ENCODE measurements around the gene NLN.

Gene NLN

DNA sequence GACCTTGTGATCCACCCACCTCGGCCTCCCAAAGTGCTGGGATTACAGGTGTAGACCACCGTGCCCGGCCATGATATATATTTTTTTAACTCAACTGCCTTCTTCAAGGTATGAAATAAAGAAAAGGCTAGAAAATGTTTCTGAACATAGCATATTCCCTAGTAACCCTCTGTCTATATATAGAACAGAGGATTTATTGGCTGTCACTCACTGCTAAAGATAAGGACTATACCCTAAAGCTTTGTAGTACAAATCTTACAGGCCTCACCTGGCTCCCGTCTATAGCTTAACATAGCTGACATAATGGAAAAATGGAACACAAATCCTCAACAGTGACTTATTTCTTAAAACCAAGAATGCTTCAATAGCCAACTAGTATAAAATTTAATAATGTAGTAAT is 14.3 kb upstream of the NLN start:
- Histone ChIP-seq H2BK12ac (ENCODE audit: low read length) (no peak overlapping the region), H3K27me3 (ENCODE audit: insufficient read depth, low read length) (no peaks in the 10 kb centered on the region), H3K9ac (ENCODE audit: low read length) (no peak overlapping the region), H3K79me2 (ENCODE audit: control insufficient read depth, insufficient read depth, low read length, poor library complexity) (no peaks in the 10 kb centered on the region), H2BK120ac (ENCODE audit: insufficient read depth, low read length, poor library complexity) (no peak overlapping the region), H2AK5ac (ENCODE audit: low read length) (no peak overlapping the region), H3K4ac (ENCODE audit: low read depth, low read length) (no peak overlapping the region), H3K79me1 (ENCODE audit: low read length) (no peaks in the 10 kb centered on the region), H4K12ac (ENCODE audit: low read depth, low read length) (no peak overlapping the region), H3K23ac (ENCODE audit: low read length) (no peak overlapping the region), H3K27ac (ENCODE audit: low read depth, low read length) (no peak overlapping the region), H4K91ac (ENCODE audit: low read depth, low read length) (no peak overlapping the region), H3K4me2 (ENCODE audit: low read length) (no peak overlapping the region), H2AFZ (ENCODE audit: insufficient read depth, low read length, poor library complexity) (no peak overlapping the region), H3K36me3 (ENCODE audit: control insufficient read depth in 1 of 2, insufficient read depth in 2 of 2, low read length in 2 of 2) (peaks cover 8 to 10% of the 10 kb centered on the region in 2 experiments), H3K18ac (ENCODE audit: low read length) (no peak overlapping the region), H2BK5ac (ENCODE audit: low read depth, low read length, poor library complexity) (no peak overlapping the region), H3K9me3 (ENCODE audit: insufficient read depth, low read depth, low read length) (no peaks in the 10 kb centered on the region), H4K8ac (ENCODE audit: low read depth, low read length) (no peak overlapping the region), H3K4me1 (ENCODE audit: control insufficient read depth in 1 of 2, insufficient read depth in 2 of 2, low read length in 2 of 2) (no peaks in the 10 kb centered on the region), H3K4me3 (ENCODE audit: low read depth, low read length) (no peak overlapping the region), H3K14ac (ENCODE audit: low read length) (no peak overlapping the region)
- no peak for DNase-seq
- no CpG with 5 or more reads among the region's 4 CpGs for WGBS (ENCODE audit: extremely low coverage, insufficient coverage, insufficient read length)

DNA sequence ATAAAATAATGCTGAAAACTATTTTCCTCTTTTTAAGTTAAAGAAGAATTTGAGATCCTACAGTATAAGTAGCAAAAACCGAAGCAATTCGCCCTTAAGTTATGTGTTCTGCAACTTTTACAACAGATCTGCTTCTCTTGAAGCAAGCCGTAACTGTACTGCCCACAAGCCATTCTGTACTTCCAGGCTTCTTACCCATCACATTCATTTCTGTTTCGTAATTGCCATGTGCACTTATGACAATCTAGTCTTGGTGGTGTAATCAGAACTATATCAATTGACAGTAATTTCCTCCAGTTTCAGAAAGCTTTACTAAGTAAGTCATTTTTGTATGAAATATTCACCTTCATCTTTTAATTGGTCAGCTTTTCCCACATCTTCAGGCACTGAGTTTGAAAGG is 13.9 kb upstream of the NLN start:
- Histone ChIP-seq H3K23ac (ENCODE audit: low read length) (no peak overlapping the region), H3K9me3 (ENCODE audit: insufficient read depth, low read depth, low read length) (no peaks in the 10 kb centered on the region), H3K18ac (ENCODE audit: low read length) (no peak overlapping the region), H2BK5ac (ENCODE audit: low read depth, low read length, poor library complexity) (no peak overlapping the region), H3K4me1 (ENCODE audit: control insufficient read depth in 1 of 2, insufficient read depth in 2 of 2, low read length in 2 of 2) (no peaks in the 10 kb centered on the region), H3K9ac (ENCODE audit: low read length) (no peak overlapping the region), H4K91ac (ENCODE audit: low read depth, low read length) (no peak overlapping the region), H3K4ac (ENCODE audit: low read depth, low read length) (no peak overlapping the region), H2BK12ac (ENCODE audit: low read length) (no peak overlapping the region), H3K27me3 (ENCODE audit: insufficient read depth, low read length) (no peaks in the 10 kb centered on the region), H3K79me2 (ENCODE audit: control insufficient read depth, insufficient read depth, low read length, poor library complexity) (no peaks in the 10 kb centered on the region), H4K12ac (ENCODE audit: low read depth, low read length) (no peak overlapping the region), H3K14ac (ENCODE audit: low read length) (no peak overlapping the region), H3K36me3 (ENCODE audit: control insufficient read depth in 1 of 2, insufficient read depth in 2 of 2, low read length in 2 of 2) (peaks cover 8 to 10% of the 10 kb centered on the region in 2 experiments), H3K4me3 (ENCODE audit: low read depth, low read length) (no peak overlapping the region), H2AK5ac (ENCODE audit: low read length) (no peak overlapping the region), H2AFZ (ENCODE audit: insufficient read depth, low read length, poor library complexity) (no peak overlapping the region), H3K27ac (ENCODE audit: low read depth, low read length) (no peak overlapping the region), H2BK120ac (ENCODE audit: insufficient read depth, low read length, poor library complexity) (no peak overlapping the region), H3K4me2 (ENCODE audit: low read length) (no peak overlapping the region), H3K79me1 (ENCODE audit: low read length) (no peaks in the 10 kb centered on the region), H4K8ac (ENCODE audit: low read depth, low read length) (no peak overlapping the region)
- DNase-seq: no peak
- WGBS (ENCODE audit: extremely low coverage, insufficient coverage, insufficient read length): no CpG with 5 or more reads among the region's 4 CpGs

- H2BK5ac ChIP-seq (ENCODE audit: low read depth, low read length, poor library complexity): no peak overlapping the region
- DNase-seq: no peak
- H2BK12ac ChIP-seq (ENCODE audit: low read length): no peak overlapping the region
- H3K9me3 ChIP-seq (ENCODE audit: insufficient read depth, low read depth, low read length): no peaks in the 10 kb centered on the region
- H3K18ac ChIP-seq (ENCODE audit: low read length): no peak overlapping the region
- H3K4me3 ChIP-seq (ENCODE audit: low read depth, low read length): no peak overlapping the region
- no peak overlapping the region for H4K12ac ChIP-seq (ENCODE audit: low read depth, low read length)
- H2AK5ac ChIP-seq (ENCODE audit: low read length): no peak overlapping the region
- no peak overlapping the region for H3K4ac ChIP-seq (ENCODE audit: low read depth, low read length)
- H4K91ac ChIP-seq (ENCODE audit: low read depth, low read length): no peak overlapping the region
- peaks cover 9% of the 10 kb centered on the region for H3K79me1 ChIP-seq (ENCODE audit: low read length)
- H3K27me3 ChIP-seq (ENCODE audit: insufficient read depth, low read length): no peaks in the 10 kb centered on the region
- no peak overlapping the region for H3K14ac ChIP-seq (ENCODE audit: low read length)
- no peak overlapping the region for H3K4me2 ChIP-seq (ENCODE audit: low read length)
- H3K23ac ChIP-seq (ENCODE audit: low read length): no peak overlapping the region
- no peak overlapping the region for H3K27ac ChIP-seq (ENCODE audit: low read depth, low read length)
- H2AFZ ChIP-seq (ENCODE audit: insufficient read depth, low read length, poor library complexity): no peak overlapping the region
- no peak overlapping the region for H3K9ac ChIP-seq (ENCODE audit: low read length)
- H3K36me3 ChIP-seq (ENCODE audit: control insufficient read depth in 1 of 2, insufficient read depth in 2 of 2, low read length in 2 of 2): peaks cover 0 to 6% of the 10 kb centered on the region in 2 experiments
- H3K4me1 ChIP-seq (ENCODE audit: control insufficient read depth in 1 of 2, insufficient read depth in 2 of 2, low read length in 2 of 2): no peaks in the 10 kb centered on the region
- H4K8ac ChIP-seq (ENCODE audit: low read depth, low read length): no peak overlapping the region
- H2BK120ac ChIP-seq (ENCODE audit: insufficient read depth, low read length, poor library complexity): no peak overlapping the region
- H3K79me2 ChIP-seq (ENCODE audit: control insufficient read depth, insufficient read depth, low read length, poor library complexity): peaks cover 11% of the 10 kb centered on the region
Measured at GRCh38 chr5:65718576-65719310, 3.3 kb upstream of the NLN start.

DNA sequence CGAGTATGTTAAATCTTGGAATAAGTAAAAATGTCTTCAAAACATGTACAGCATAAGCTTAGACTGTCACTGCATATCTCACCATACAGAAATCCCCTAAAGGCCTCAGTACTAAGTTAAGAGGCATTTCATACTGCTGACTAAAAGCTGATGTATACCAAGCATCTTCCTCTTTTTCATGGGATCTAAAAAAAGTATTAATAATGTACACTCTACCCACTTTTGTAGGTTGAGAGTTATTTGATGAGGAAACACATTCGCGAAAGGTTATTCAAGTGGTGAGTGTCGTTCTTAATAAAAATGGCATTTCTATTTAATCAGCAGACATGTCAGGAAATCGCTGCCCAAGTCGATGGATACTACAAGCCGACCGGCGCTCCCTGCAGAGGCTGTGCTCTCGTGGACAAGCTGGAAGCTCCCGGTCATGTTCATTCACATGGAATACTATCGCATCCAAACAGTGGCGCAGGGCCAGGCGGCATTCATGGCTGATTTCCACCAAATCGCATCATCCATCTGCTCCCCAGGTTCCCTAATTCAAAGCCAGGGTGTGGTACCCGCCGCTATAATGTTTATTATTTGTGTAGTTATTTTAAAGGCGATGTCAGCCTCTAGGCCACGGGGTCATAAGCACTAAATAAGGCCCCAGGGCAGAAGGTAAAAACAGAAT is 820 bp upstream of the NLN start:
- peaks cover 0 to 3% of the 10 kb centered on the region in 2 experiments for H3K36me3 ChIP-seq (ENCODE audit: control insufficient read depth in 1 of 2, insufficient read depth in 2 of 2, low read length in 2 of 2)
- H3K27me3 ChIP-seq (ENCODE audit: insufficient read depth, low read length): no peaks in the 10 kb centered on the region
- peak overlapping the region; percentile 94 for H4K12ac ChIP-seq (ENCODE audit: low read depth, low read length)
- H3K14ac ChIP-seq (ENCODE audit: low read length): peak overlapping the region; percentile 96
- no CpG with 5 or more reads among the region's 19 CpGs for WGBS (ENCODE audit: extremely low coverage, insufficient coverage, insufficient read length)
- DNase-seq: peak in 1 of 2 donors; percentile 43
- peak overlapping the region; percentile 95 for H3K4me2 ChIP-seq (ENCODE audit: low read length)
- H2BK12ac ChIP-seq (ENCODE audit: low read length): no peak overlapping the region
- peak overlapping the region; percentile 92 for H4K8ac ChIP-seq (ENCODE audit: low read depth, low read length)
- H3K18ac ChIP-seq (ENCODE audit: low read length): no peak overlapping the region
- H2AFZ ChIP-seq (ENCODE audit: insufficient read depth, low read length, poor library complexity): peak overlapping the region; percentile 99
- no peaks in the 10 kb centered on the region for H3K9me3 ChIP-seq (ENCODE audit: insufficient read depth, low read depth, low read length)
- no peak overlapping the region for H2BK5ac ChIP-seq (ENCODE audit: low read depth, low read length, poor library complexity)
- H3K4ac ChIP-seq (ENCODE audit: low read depth, low read length): no peak overlapping the region
- H3K9ac ChIP-seq (ENCODE audit: low read length): peak overlapping the region; percentile 93
- peak overlapping the region; percentile 96 for H3K4me3 ChIP-seq (ENCODE audit: low read depth, low read length)
- no peak overlapping the region for H2AK5ac ChIP-seq (ENCODE audit: low read length)
- H3K79me2 ChIP-seq (ENCODE audit: control insufficient read depth, insufficient read depth, low read length, poor library complexity): peaks cover 11% of the 10 kb centered on the region
- H4K91ac ChIP-seq (ENCODE audit: low read depth, low read length): peak overlapping the region; percentile 66
- H3K79me1 ChIP-seq (ENCODE audit: low read length): peaks cover 9% of the 10 kb centered on the region
- no peak overlapping the region for H2BK120ac ChIP-seq (ENCODE audit: insufficient read depth, low read length, poor library complexity)
- no peaks in the 10 kb centered on the region for H3K4me1 ChIP-seq (ENCODE audit: control insufficient read depth in 1 of 2, insufficient read depth in 2 of 2, low read length in 2 of 2)
- no peak overlapping the region for H3K23ac ChIP-seq (ENCODE audit: low read length)
- H3K27ac ChIP-seq (ENCODE audit: low read depth, low read length): no peak overlapping the region
